ENCODE measurements around the gene ZBTB38.

Gene ZBTB38

GRCh38 chr3:141368925-141369794 lies 856 bp downstream of the ZBTB38 start:
- DNase-seq, result no peak

- peak; percentile 66 for DNase-seq
These were observed 1.8 kb downstream of the ZBTB38 start for GRCh38 chr3:141370065-141370533.

GRCh38 chr3:141371882-141372281 lies 3.6 kb downstream of the ZBTB38 start:
- DNase-seq, result no peak

- no peak for DNase-seq
These were observed 4.4 kb downstream of the ZBTB38 start for GRCh38 chr3:141372656-141373055.

GRCh38 chr3:141373232-141373631 lies 4.9 kb downstream of the ZBTB38 start:
- no peak for DNase-seq

- DNase-seq, result no peak
These were observed 5.6 kb downstream of the ZBTB38 start for GRCh38 chr3:141373768-141374526.

GRCh38 chr3:141375381-141376301 lies 7.3 kb downstream of the ZBTB38 start:
- DNase-seq, result no peak

GRCh38 chr3:141377377-141377776 lies 9.1 kb downstream of the ZBTB38 start:
- no peak for DNase-seq

- no peak for DNase-seq
These were observed 10.3 kb downstream of the ZBTB38 start for GRCh38 chr3:141378556-141378955.

- DNase-seq, result peak; percentile 22
These were observed 11.1 kb downstream of the ZBTB38 start for GRCh38 chr3:141379250-141379966.

- DNase-seq, result no peak
These were observed 12.0 kb downstream of the ZBTB38 start for GRCh38 chr3:141380279-141380678.

- no peak for DNase-seq
These were observed 12.7 kb downstream of the ZBTB38 start for GRCh38 chr3:141380987-141381386.

- no peak for DNase-seq
These were observed 14.3 kb downstream of the ZBTB38 start for GRCh38 chr3:141382571-141382970.

- DNase-seq, result no peak
These were observed 15.3 kb downstream of the ZBTB38 start for GRCh38 chr3:141383555-141384129.

GRCh38 chr3:141384157-141384556 lies 15.9 kb downstream of the ZBTB38 start:
- DNase-seq, result no peak

- no peak for DNase-seq
These were observed 16.3 kb downstream of the ZBTB38 start for GRCh38 chr3:141384575-141384974.

GRCh38 chr3:141385406-141386125 lies 17.3 kb downstream of the ZBTB38 start:
- DNase-seq, result no peak

GRCh38 chr3:141386126-141386488 lies 17.8 kb downstream of the ZBTB38 start:
- no peak for DNase-seq

- DNase-seq, result no peak
These were observed 18.4 kb downstream of the ZBTB38 start for GRCh38 chr3:141386611-141387111.

GRCh38 chr3:141387516-141387915 lies 19.2 kb downstream of the ZBTB38 start:
- DNase-seq, result no peak

- no peak for DNase-seq
These were observed 20.1 kb downstream of the ZBTB38 start for GRCh38 chr3:141388395-141388794.

Measured in stimulated activated CD4-positive, alpha-beta T cell treated with anti-CD3 and anti-CD28 coated beads, Interleukin-4, amount 100 ng/mL, for 24 hours (primary cell).